Keratinocyte (primary cell): ENCODE results near the gene GNB1L. TPM values are rescaled to one million over a fixed set of nuclear protein-coding genes. Genes with fewer than 3 reads are reported as not detected.

ENCODE experiments used
- DNase-seq: peaks from one replicate; pipeline ENCODE4 v3.0.0-alpha.2; 2011; ENCODE audit warnings: low read depth, missing footprints, low spot score
- FAIRE-seq: peaks from 2 replicates; lab custom pipeline; 2011; peaks lifted over from hg19 to GRCh38; lab: Jason Lieb, UNC
- H2AFZ ChIP-seq: 2 replicates; pipeline ENCODE4 v1.6.0; 2012; ENCODE audit warnings: low read length, control low read depth, inconsistent platforms; ENCODE audit not compliant: control insufficient read depth
- H3K27ac ChIP-seq: 2 replicates; pipeline ENCODE4 v1.5.1; 2011; ENCODE audit warnings: low read length; ENCODE audit not compliant: control insufficient read depth, insufficient read depth
- H3K27me3 ChIP-seq: 3 replicates; pipeline ENCODE4 v1.6.0; 2011; ENCODE audit warnings: low read length; ENCODE audit not compliant: control insufficient read depth, insufficient read depth; ENCODE audit errors: extremely low read depth
- H3K36me3 ChIP-seq, 2 experiments: 2 replicates in 1 of 2; 3 replicates in 1 of 2; pipeline ENCODE4 v1.5.1; 2011; ENCODE audit warnings: low read length in 2 of 2, mild to moderate bottlenecking in 1 of 2; ENCODE audit not compliant: control insufficient read depth in 2 of 2, insufficient read depth in 2 of 2; ENCODE audit errors: extremely low read depth in 1 of 2
- H3K4me1 ChIP-seq: 3 replicates; pipeline ENCODE4 v1.5.1; 2011; ENCODE audit warnings: low read length; ENCODE audit not compliant: control insufficient read depth, insufficient read depth; ENCODE audit errors: extremely low read depth
- H3K4me2 ChIP-seq: 3 replicates; pipeline ENCODE4 v1.6.0; 2011; ENCODE audit warnings: low read depth, low read length; ENCODE audit not compliant: control insufficient read depth, insufficient read depth; ENCODE audit errors: extremely low read depth
- H3K4me3 ChIP-seq, 3 experiments: fragments of 200-600 bp in 1 of 3; sonication (generic) in 1 of 3; 2 replicates in 2 of 3; 3 replicates in 1 of 3; pipeline ENCODE4 v1.5.1; 2011 to 2016; ENCODE audit warnings: low read length in 3 of 3, mild to moderate bottlenecking in 3 of 3, control low read depth in 2 of 3, inconsistent platforms in 1 of 3, low read depth in 1 of 3, mixed read lengths in 1 of 3, mixed run types in 1 of 3, moderate library complexity in 1 of 3; ENCODE audit not compliant: control insufficient read depth in 2 of 3, insufficient read depth in 2 of 3; ENCODE audit errors: extremely low read depth in 1 of 3
- H3K79me2 ChIP-seq: 2 replicates; pipeline ENCODE4 v1.6.0; 2012; ENCODE audit warnings: low read length; ENCODE audit not compliant: control insufficient read depth, insufficient read depth
- H3K9ac ChIP-seq: 3 replicates; pipeline ENCODE4 v1.6.0; 2011; ENCODE audit warnings: low read length; ENCODE audit not compliant: control insufficient read depth, insufficient read depth; ENCODE audit errors: extremely low read depth
- H3K9me1 ChIP-seq: 3 replicates; pipeline ENCODE4 v1.6.0; 2011; ENCODE audit warnings: low read length; ENCODE audit not compliant: control insufficient read depth, insufficient read depth; ENCODE audit errors: extremely low read depth
- H3K9me3 ChIP-seq: 2 replicates; pipeline ENCODE4 v1.5.1; 2012; ENCODE audit warnings: low read depth, low read length; ENCODE audit not compliant: control insufficient read depth
- H4K20me1 ChIP-seq: 3 replicates; pipeline ENCODE4 v1.6.0; 2011; ENCODE audit warnings: low read length; ENCODE audit not compliant: control insufficient read depth, insufficient read depth; ENCODE audit errors: extremely low read depth
- CTCF ChIP-seq, 3 experiments: IDR thresholded peaks in 1 of 3; conservative IDR thresholded peaks in 1 of 3; optimal IDR thresholded peaks in 1 of 3; 2 replicates in 2 of 3; 3 replicates in 1 of 3; pipeline versions ENCODE3 to v1.5.1; 2011; ENCODE audit warnings: low read length in 3 of 3, mild to moderate bottlenecking in 3 of 3, moderate library complexity in 2 of 3, control low read depth in 1 of 3, inconsistent platforms in 1 of 3; ENCODE audit not compliant: insufficient read depth in 2 of 3; ENCODE audit errors: extremely low read depth in 1 of 3
- EZH2 ChIP-seq: IDR thresholded peaks from one replicate; pipeline ENCODE4 v1.6.1; 2012; ENCODE audit warnings: inconsistent platforms, mild to moderate bottlenecking, low read length, moderate library complexity
- dilution Hi-C: fragments of 300-500 bp; cut with MboI; formaldehyde crosslinking; loops from one replicate; pipeline ENCODE4 v1.7.0; 2020; ENCODE audit warnings: low sequenced_read_pairs; ENCODE audit not compliant: extremely low pct_ligation_motif_present
- polyA plus RNA-seq, 5 experiments: library from polyadenylated mRNA; depleted of rRNA in 3 of 5; stranded (reverse) in 3 of 5; stranded (forward) in 1 of 5; unstranded in 1 of 5; fragments of >200 nt; gene quantifications; 1 replicate in 1 of 5; 2 replicates in 3 of 5; 3 replicates in 1 of 5; pipeline versions ENCODE4 v1.2.1 to v1.2.3, GENCODE V29; 2011 to 2012; ENCODE audit warnings: missing spikeins in 2 of 5, low read depth in 1 of 5, low replicate concordance in 1 of 5

Gene GNB1L
- polyA plus RNA-seq, 1 donor (not counting 4 experiments of a cell fraction or from before 2014, with no cell fraction given) = 2.0 TPM

GRCh38 chr22:19748991-19749664 lies 105.5 kb downstream of the GNB1L start:
- DNase-seq (no peak), FAIRE-seq (no peak)
- no peaks in the 10 kb centered on the region for H3K4me1 ChIP-seq
- no peaks in the 10 kb centered on the region for H3K36me3 ChIP-seq
- H3K27me3 ChIP-seq = peaks cover 10% of the 10 kb centered on the region
- no peak overlapping the region for H3K27ac ChIP-seq
- TF ChIP-seq EZH2 (no peak), CTCF (optimal IDR thresholded peaks at IDR 0.05 in 1 of 3, IDR thresholded peaks at IDR 0.05 in 1 of 3, conservative IDR thresholded peaks at IDR 0.05 in 1 of 3; ENCODE audit: extremely low read depth in 1 of 3, insufficient read depth in 2 of 3, low read length in 3 of 3) (no peak)
- no peak overlapping the region for H2AFZ ChIP-seq
- dilution Hi-C loops = no loop called here
- no peaks in the 10 kb centered on the region for H3K9me1 ChIP-seq
- no peaks in the 10 kb centered on the region for H3K79me2 ChIP-seq
- H3K9me3 ChIP-seq = no peaks in the 10 kb centered on the region
- no peak overlapping the region for H3K4me2 ChIP-seq
- no peaks in the 10 kb centered on the region for H4K20me1 ChIP-seq
- H3K9ac ChIP-seq = no peak overlapping the region
- H3K4me3 ChIP-seq = no peak overlapping the region

DNA sequence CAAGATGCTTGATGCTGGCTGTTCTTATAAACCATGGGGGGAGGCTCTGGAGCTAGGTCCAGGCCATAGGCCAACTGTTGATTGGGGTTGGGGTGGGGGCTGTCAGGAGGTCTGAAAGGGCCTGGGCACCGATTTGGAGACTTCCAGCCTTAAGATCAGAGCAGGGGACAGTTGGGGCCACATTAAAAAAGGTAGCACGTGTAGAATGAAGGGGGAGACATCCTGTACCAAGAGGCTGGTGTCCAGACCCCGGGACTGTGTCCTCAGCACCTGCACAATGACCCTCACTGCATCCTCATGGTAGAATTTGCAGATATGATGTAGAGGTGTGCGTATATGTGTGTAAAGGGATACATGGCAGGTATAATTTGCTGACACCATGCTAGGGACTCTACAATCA lies 106.5 kb downstream of the GNB1L start:
- H3K4me2 ChIP-seq = no peak overlapping the region
- DNase-seq (no peak), FAIRE-seq (no peak)
- no peaks in the 10 kb centered on the region for H4K20me1 ChIP-seq
- H3K79me2 ChIP-seq = no peaks in the 10 kb centered on the region
- H3K9me3 ChIP-seq = no peaks in the 10 kb centered on the region
- H3K9me1 ChIP-seq = no peaks in the 10 kb centered on the region
- no peak overlapping the region for H2AFZ ChIP-seq
- H3K27ac ChIP-seq = no peak overlapping the region
- H3K36me3 ChIP-seq = no peaks in the 10 kb centered on the region
- dilution Hi-C loops = no loop called here
- TF ChIP-seq CTCF (optimal IDR thresholded peaks at IDR 0.05 in 1 of 3, IDR thresholded peaks at IDR 0.05 in 1 of 3, conservative IDR thresholded peaks at IDR 0.05 in 1 of 3; ENCODE audit: extremely low read depth in 1 of 3, insufficient read depth in 2 of 3, low read length in 3 of 3) = no peak
- H3K27me3 ChIP-seq = peaks cover 6% of the 10 kb centered on the region
- H3K4me3 ChIP-seq = no peak overlapping the region
- no peak overlapping the region for H3K9ac ChIP-seq
- H3K4me1 ChIP-seq = no peaks in the 10 kb centered on the region
